ENCODE data around the gene ADAMTS2.

The ADAMTS2 gene
- total RNA-seq: 0.07 to 0.24 reads per million in 2 donors

- DNase-seq: no peak
Observed at GRCh38 chr5:179345433-179346321, at the start of gene ADAMTS2. ADAMTS2 (minus strand) TSS chr5:179345461; CDS start chr5:179345328, 133 bp downstream.

- DNase-seq: no peak
Observed at GRCh38 chr5:179393078-179393477, 47.8 kb upstream of the ADAMTS2 start.

GRCh38 chr5:179387151-179388110 is 42.2 kb upstream of the ADAMTS2 start:
- DNase-seq: no peak

- DNase-seq: no peak
Observed at GRCh38 chr5:179385914-179386313, 40.7 kb upstream of the ADAMTS2 start.

GRCh38 chr5:179382486-179382885 is 37.2 kb upstream of the ADAMTS2 start:
- DNase-seq: no peak

GRCh38 chr5:179381691-179382090 is 36.4 kb upstream of the ADAMTS2 start:
- no peak for DNase-seq

GRCh38 chr5:179380211-179381035 is 35.2 kb upstream of the ADAMTS2 start:
- DNase-seq: no peak

- no peak for DNase-seq
Observed at GRCh38 chr5:179379321-179379890, 34.1 kb upstream of the ADAMTS2 start.

GRCh38 chr5:179378441-179379271 is 33.4 kb upstream of the ADAMTS2 start:
- DNase-seq: no peak

GRCh38 chr5:179378116-179378440 is 32.8 kb upstream of the ADAMTS2 start:
- DNase-seq: no peak

- no peak for DNase-seq
Observed at GRCh38 chr5:179377421-179378115, 32.3 kb upstream of the ADAMTS2 start.

GRCh38 chr5:179376701-179377420 is 31.6 kb upstream of the ADAMTS2 start:
- DNase-seq: no peak

- DNase-seq: no peak
Observed at GRCh38 chr5:179375831-179376365, 30.6 kb upstream of the ADAMTS2 start.

GRCh38 chr5:179375236-179375685 is 30.0 kb upstream of the ADAMTS2 start:
- DNase-seq: no peak

GRCh38 chr5:179374506-179375235 is 29.4 kb upstream of the ADAMTS2 start:
- DNase-seq: no peak

- DNase-seq: no peak
Observed at GRCh38 chr5:179373961-179374505, 28.8 kb upstream of the ADAMTS2 start.

GRCh38 chr5:179373101-179373934 is 28.1 kb upstream of the ADAMTS2 start:
- no peak for DNase-seq
